Duodenal mucosa (tissue), 2 donors: ENCODE measurements around the gene NIPA2.

Experiments
- H3K27ac ChIP-seq: one replicate; pipeline ENCODE4 v1.7.0; 2013; ENCODE audit warnings: low read depth, low read length
- H3K27me3 ChIP-seq, 2 donors: one replicate each; pipeline ENCODE4 v1.7.0; 2013; ENCODE audit warnings: low read length in 2 of 2, control low read depth in 1 of 2; ENCODE audit not compliant: insufficient read depth in 2 of 2, control insufficient read depth in 1 of 2
- H3K36me3 ChIP-seq, 2 donors: one replicate each; pipeline ENCODE4 v1.7.0; 2013; ENCODE audit warnings: low read length in 2 of 2, control low read depth in 1 of 2; ENCODE audit not compliant: insufficient read depth in 2 of 2, control insufficient read depth in 1 of 2
- H3K4me1 ChIP-seq, 2 donors: one replicate each; pipeline ENCODE4 v1.7.0; 2013; ENCODE audit warnings: low read length in 2 of 2, control low read depth in 1 of 2; ENCODE audit not compliant: insufficient read depth in 2 of 2, control insufficient read depth in 1 of 2
- H3K4me3 ChIP-seq, 2 donors: one replicate each; pipeline ENCODE4 v1.7.0; 2013; ENCODE audit warnings: low read length in 2 of 2, low read depth in 1 of 2
- H3K9ac ChIP-seq, 2 donors: one replicate each; pipeline ENCODE4 v1.7.0; 2013; ENCODE audit warnings: low read length in 2 of 2, low read depth in 1 of 2
- H3K9me3 ChIP-seq, 2 donors: one replicate each; pipeline ENCODE4 v1.7.0; 2013; ENCODE audit warnings: low read length in 2 of 2, control low read depth in 1 of 2; ENCODE audit not compliant: control insufficient read depth in 1 of 2

The NIPA2 gene

GRCh38 chr15:22911306-22911705 lies 72.8 kb downstream of the NIPA2 start:
- peaks cover 23 to 84% of the 10 kb centered on the region in 2 donors for H3K36me3 ChIP-seq

GRCh38 chr15:22912256-22912655 lies 73.8 kb downstream of the NIPA2 start:
- Histone ChIP-seq H3K36me3 (peaks cover 21 to 85% of the 10 kb centered on the region in 2 donors), H3K4me1 (no peaks in the 10 kb centered on the region), H3K27me3 (no peaks in the 10 kb centered on the region), H3K9ac (no peak overlapping the region), H3K9me3 (no peaks in the 10 kb centered on the region), H3K27ac (no peak overlapping the region), H3K4me3 (no peak overlapping the region)

More at GRCh38 chr15:22911306-22911705, 72.8 kb downstream of the NIPA2 start:
- Histone ChIP-seq H3K4me1 (no peaks in the 10 kb centered on the region), H3K4me3 (no peak overlapping the region), H3K9ac (no peak overlapping the region), H3K27me3 (no peaks in the 10 kb centered on the region), H3K27ac (no peak overlapping the region), H3K9me3 (no peaks in the 10 kb centered on the region)

- H3K9ac ChIP-seq: no peak overlapping the region
- H3K27me3 ChIP-seq: no peaks in the 10 kb centered on the region
- H3K4me3 ChIP-seq: no peak overlapping the region
- H3K4me1 ChIP-seq: no peaks in the 10 kb centered on the region
- no peak overlapping the region for H3K27ac ChIP-seq
- H3K36me3 ChIP-seq: peaks cover 22 to 87% of the 10 kb centered on the region in 2 donors
- H3K9me3 ChIP-seq: no peaks in the 10 kb centered on the region
Measured at GRCh38 chr15:22913646-22914380, 75.3 kb downstream of the NIPA2 start.

DNA sequence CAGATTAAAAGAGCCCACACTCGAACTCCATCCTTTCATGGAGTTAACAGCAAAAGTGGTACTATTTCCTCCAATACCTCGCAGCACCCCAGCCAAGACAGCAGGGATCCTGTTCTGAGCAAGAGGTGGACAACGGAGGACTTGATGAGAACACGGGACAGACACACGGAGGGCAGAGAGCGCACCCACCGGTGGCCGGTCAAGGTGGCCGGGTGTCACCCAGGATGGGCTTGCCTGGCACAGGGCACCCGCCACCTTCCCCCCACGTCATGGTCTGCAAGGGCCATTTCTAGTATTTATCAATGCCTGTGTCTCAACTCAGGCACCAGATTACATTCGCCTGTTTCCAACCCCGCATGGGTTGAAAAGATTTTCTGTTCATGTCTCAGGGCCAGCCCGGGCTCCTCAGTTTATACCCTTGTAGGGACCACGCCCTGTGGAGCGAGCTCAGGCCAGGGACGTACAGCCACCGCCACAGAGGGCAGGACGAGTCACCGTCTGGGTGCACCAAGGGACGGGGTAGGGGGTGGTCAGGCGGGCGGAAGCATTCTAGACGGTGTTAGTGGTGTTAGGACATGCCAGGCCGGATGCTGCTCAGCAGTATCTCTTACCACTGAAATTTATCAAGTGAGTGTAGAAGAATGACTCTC lies 77.5 kb downstream of the NIPA2 start:
- Histone ChIP-seq H3K36me3 (peaks cover 18 to 72% of the 10 kb centered on the region in 2 donors), H3K4me3 (no peak overlapping the region)

DNA sequence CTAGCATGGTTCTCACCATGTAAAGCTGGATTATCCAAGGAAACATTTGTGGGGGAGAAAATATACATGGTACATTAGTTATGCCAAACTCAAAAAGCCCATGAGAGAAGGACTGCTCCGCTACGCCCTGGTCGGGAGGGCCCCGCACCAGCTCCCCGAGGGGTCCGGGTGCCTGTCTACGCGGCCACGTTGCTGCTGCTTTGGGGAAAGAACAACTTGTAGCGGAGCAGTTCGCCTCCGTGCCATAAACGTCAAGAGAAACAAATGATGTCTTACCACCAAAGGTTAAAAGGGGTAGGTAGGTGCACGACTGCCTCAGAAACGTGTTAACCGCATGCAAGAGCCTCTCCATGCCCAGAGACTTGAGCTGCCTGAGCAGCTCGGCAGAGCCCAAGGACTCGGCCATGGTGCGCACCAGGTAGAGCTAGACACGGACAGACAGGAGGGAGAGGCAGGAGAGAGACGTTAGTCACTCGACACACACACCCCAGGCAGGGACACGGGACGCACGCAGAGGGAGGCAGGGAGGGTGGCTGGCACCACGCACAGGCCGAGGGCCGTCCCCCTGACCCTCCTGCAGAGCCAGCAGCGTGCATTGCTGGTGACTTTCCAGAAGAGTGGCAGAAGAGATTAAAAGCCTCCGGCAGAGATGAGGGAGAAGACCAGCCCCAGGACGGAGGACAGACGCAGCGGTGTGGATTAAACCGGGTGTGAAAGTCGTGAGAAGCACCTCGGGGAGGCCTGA lies 78.3 kb downstream of the NIPA2 start:
- Histone ChIP-seq H3K36me3 (peaks cover 18 to 67% of the 10 kb centered on the region in 2 donors), H3K9me3 (no peaks in the 10 kb centered on the region), H3K4me1 (no peaks in the 10 kb centered on the region), H3K9ac (no peak overlapping the region), H3K27me3 (no peaks in the 10 kb centered on the region), H3K4me3 (no peak overlapping the region), H3K27ac (no peak overlapping the region)

More for the DNA sequence above, 77.5 kb downstream of the NIPA2 start:
- Histone ChIP-seq H3K4me1 (no peaks in the 10 kb centered on the region), H3K9me3 (no peaks in the 10 kb centered on the region), H3K27ac (no peak overlapping the region), H3K27me3 (no peaks in the 10 kb centered on the region), H3K9ac (no peak overlapping the region)

DNA sequence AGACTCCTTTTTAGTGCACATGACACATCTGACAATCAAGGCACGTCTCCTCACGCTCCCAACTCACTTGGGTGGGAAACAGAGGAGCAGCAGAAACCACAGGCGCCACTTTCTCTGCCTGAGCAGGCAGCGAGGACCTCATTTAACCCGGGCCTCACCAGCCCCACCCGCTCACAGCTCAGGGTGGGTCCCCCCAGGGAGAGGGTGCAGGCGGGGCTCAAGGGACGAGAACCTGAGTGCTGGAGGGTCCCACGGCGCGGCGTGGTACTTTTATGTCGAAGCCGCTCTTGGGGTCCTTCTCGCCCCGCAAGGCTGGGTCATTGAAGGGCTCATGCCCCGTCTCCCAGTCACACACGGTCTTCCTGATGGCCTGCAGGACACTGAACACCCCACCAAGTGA lies 79.1 kb downstream of the NIPA2 start:
- Histone ChIP-seq H3K36me3 (peaks cover 18 to 64% of the 10 kb centered on the region in 2 donors), H3K4me3 (no peak overlapping the region), H3K4me1 (no peaks in the 10 kb centered on the region), H3K9me3 (no peaks in the 10 kb centered on the region), H3K27ac (no peak overlapping the region), H3K9ac (no peak overlapping the region), H3K27me3 (no peaks in the 10 kb centered on the region)
